Progenitor cell of endocrine pancreas (in vitro differentiated cells): ENCODE data around the gene LRP6. TPM values are rescaled to one million over a fixed set of nuclear protein-coding genes. Genes with fewer than 3 reads are reported as not detected.

Experiments
- DNase-seq: peaks from one replicate; pipeline ENCODE4 v3.0.0; 2021; ENCODE audit warnings: low spot score; ENCODE audit not compliant: unreplicated experiment
- H3K27ac Mint-ChIP-seq: 2 replicates; pipeline ENCODE4 v1.8.0; 2021; ENCODE audit warnings: mild to moderate bottlenecking, moderate library complexity, mixed read lengths
- H3K27me3 Mint-ChIP-seq: 2 replicates; pipeline ENCODE4 v1.8.0; 2021; ENCODE audit warnings: mixed read lengths
- H3K36me3 Mint-ChIP-seq: 2 replicates; pipeline ENCODE4 v1.8.0; 2022; ENCODE audit warnings: mixed read lengths; ENCODE audit not compliant: insufficient read depth
- H3K4me1 Mint-ChIP-seq: 2 replicates; pipeline ENCODE4 v1.8.0; 2021; ENCODE audit warnings: low read depth, mixed read lengths
- H3K4me3 Mint-ChIP-seq: 2 replicates; pipeline ENCODE4 v1.8.0; 2021; ENCODE audit warnings: low read depth, mild to moderate bottlenecking, moderate library complexity, mixed read lengths
- H3K9me3 Mint-ChIP-seq: 2 replicates; pipeline ENCODE4 v1.8.0; 2021; ENCODE audit warnings: low read depth, mixed read lengths
- CTCF ChIP-seq: fragments of 200-600 bp; sonication (generic); IDR thresholded peaks from one replicate; pipeline ENCODE4 v1.5.0; 2021; ENCODE audit warnings: antibody characterized with exemption, mild to moderate bottlenecking; ENCODE audit not compliant: unreplicated experiment
- total RNA-seq: library from RNA; stranded (reverse); gene quantifications from 2 replicates; pipeline ENCODE4 v1.2.1, GENCODE V29; 2021

LRP6 gene
- total RNA-seq, 1 donor from 2014 or later, result 163 TPM

GRCh38 chr12:12138203-12139154, 128.4 kb downstream of the LRP6 start:
- Mint-ChIP-seq H3K9me3 (no peaks in the 10 kb centered on the region), H3K36me3 (peaks cover 43% of the 10 kb centered on the region), H3K27me3 (no peaks in the 10 kb centered on the region), H3K4me1 (peaks cover 28% of the 10 kb centered on the region), H3K27ac (no peak overlapping the region), H3K4me3 (no peak overlapping the region)
- TF ChIP-seq CTCF, result no peak
- DNase-seq, result no peak

GRCh38 chr12:12133785-12134184, 133.1 kb downstream of the LRP6 start:
- no peak for TF ChIP-seq CTCF
- Mint-ChIP-seq H3K27me3 (no peaks in the 10 kb centered on the region), H3K4me1 (peaks cover 4% of the 10 kb centered on the region), H3K27ac (no peak overlapping the region), H3K4me3 (no peak overlapping the region), H3K36me3 (peaks cover 42% of the 10 kb centered on the region), H3K9me3 (no peaks in the 10 kb centered on the region)
- no peak for DNase-seq

- peaks cover 1% of the 10 kb centered on the region for H3K4me1 Mint-ChIP-seq
- peaks cover 39% of the 10 kb centered on the region for H3K36me3 Mint-ChIP-seq
- H3K27me3 Mint-ChIP-seq, result no peaks in the 10 kb centered on the region
- TF ChIP-seq CTCF, result no peak
- DNase-seq, result no peak
- H3K9me3 Mint-ChIP-seq, result no peaks in the 10 kb centered on the region
- peak overlapping the region; percentile 4 for H3K27ac Mint-ChIP-seq
- H3K4me3 Mint-ChIP-seq, result no peak overlapping the region
Observed at GRCh38 chr12:12133259-12133658, 133.6 kb downstream of the LRP6 start.

GRCh38 chr12:12128670-12129069, 138.2 kb downstream of the LRP6 start:
- TF ChIP-seq CTCF, result no peak
- no peak overlapping the region for H3K4me3 Mint-ChIP-seq
- H3K9me3 Mint-ChIP-seq, result no peaks in the 10 kb centered on the region
- no peaks in the 10 kb centered on the region for H3K4me1 Mint-ChIP-seq
- no peaks in the 10 kb centered on the region for H3K27me3 Mint-ChIP-seq
- peaks cover 43% of the 10 kb centered on the region for H3K36me3 Mint-ChIP-seq
- H3K27ac Mint-ChIP-seq, result no peak overlapping the region
- DNase-seq, result no peak

- Mint-ChIP-seq H3K27ac (peak overlapping the region; percentile 18), H3K4me3 (no peak overlapping the region)
- no peak for DNase-seq
Observed at GRCh38 chr12:12127304-12127703, 139.5 kb downstream of the LRP6 start.

More at GRCh38 chr12:12127304-12127703, 139.5 kb downstream of the LRP6 start:
- TF ChIP-seq CTCF, result no peak
- Mint-ChIP-seq H3K9me3 (no peaks in the 10 kb centered on the region), H3K27me3 (no peaks in the 10 kb centered on the region), H3K36me3 (peaks cover 46% of the 10 kb centered on the region), H3K4me1 (no peaks in the 10 kb centered on the region)
